GM12892 (cell line): Measurements from ENCODE around the gene PLA2G4D.

Source experiments
- POLR2A ChIP-seq: IDR thresholded peaks from 2 replicates; pipeline ENCODE4 v1.6.1; 2011; ENCODE audit warnings: low read depth, low read length, control low read depth
- POLR2AphosphoS5 ChIP-seq: IDR thresholded peaks from 2 replicates; pipeline ENCODE4 v1.6.1; 2011; ENCODE audit warnings: low read depth, low read length, control low read depth

- TF ChIP-seq POLR2A = no peak
- TF ChIP-seq POLR2AphosphoS5 = no peak
Measured at GRCh38 chr15:42082141-42082540, 12.2 kb downstream of the PLA2G4D start.
